Body of pancreas (tissue), 4 donors: Measurements from ENCODE around the gene TRA2B. TPM values are rescaled to one million over a fixed set of nuclear protein-coding genes. Genes with fewer than 3 reads are reported as not detected.

Experiments
- ATAC-seq: fragments of 150-250 bp; one replicate; pipeline ENCODE4 v1.9.1; 2016
- DNase-seq, 4 donors: peaks; one replicate each; pipeline ENCODE4 v3.0.0-alpha.2; 2019
- H3K27ac ChIP-seq, 4 donors: fragments of 200-600 bp; sonication (generic); 1 replicate in 3 of 4; 2 replicates in 1 of 4; pipeline versions ENCODE4 v1.5.1 to v1.6.1; 2016 to 2019; ENCODE audit warnings: mild to moderate bottlenecking in 1 of 4, mixed read lengths in 1 of 4, moderate library complexity in 1 of 4
- H3K27me3 ChIP-seq, 2 donors: fragments of 200-600 bp; sonication (generic); one replicate each; pipeline ENCODE4 v1.6.0; 2016; ENCODE audit warnings: mild to moderate bottlenecking in 1 of 2
- H3K36me3 ChIP-seq, 2 donors: fragments of 200-600 bp; sonication (generic); replicated peaks in 1 of 2; 2 replicates each; pipeline ENCODE4 v1.5.1; 2016; ENCODE audit warnings: low read depth in 2 of 2; ENCODE audit not compliant: insufficient read depth in 1 of 2
- H3K4me1 ChIP-seq: fragments of 200-600 bp; sonication (generic); one replicate; pipeline ENCODE4 v1.6.0; 2016
- H3K4me3 ChIP-seq, 2 donors: fragments of 200-600 bp; sonication (generic); 1 replicate in 1 of 2; 2 replicates in 1 of 2; pipeline ENCODE4 v1.5.1; 2016 to 2019
- H3K9me3 ChIP-seq, 3 donors: fragments of 200-600 bp; sonication (generic); 1 replicate in 2 of 3; 2 replicates in 1 of 3; pipeline ENCODE4 v1.5.1; 2016
- CTCF ChIP-seq, 7 experiments: fragments of 450-650 bp in 4 of 7; fragments of 200-600 bp in 3 of 7; sonication (generic) in 3 of 7; IDR thresholded peaks; one replicate each; pipeline ENCODE4 v1.5.1; 2016 to 2019; ENCODE audit warnings: antibody characterized with exemption in 7 of 7
- POLR2A ChIP-seq, 3 donors: fragments of 450-650 bp; IDR thresholded peaks; one replicate each; pipeline ENCODE4 v1.6.1; 2016; ENCODE audit warnings: antibody characterized with exemption in 3 of 3, mild to moderate bottlenecking in 2 of 3
- WGBS, 2 donors: methylation state at CpG; one replicate each; pipeline ENCODE4 v1.1.5; 2017; 5-methylcytosine and 5-hydroxymethylcytosine counted together
- intact Hi-C: fragments of 100-400 bp; cut with DNase I; formaldehyde crosslinking; loops from one replicate; pipeline ENCODE4 v1.15.1; 2023
- total RNA-seq, 2 donors: library from RNA; depleted of rRNA; stranded (reverse); fragments of >200 nt; gene quantifications; one replicate each; pipeline ENCODE4 v1.1.0, GENCODE V29; 2016

TRA2B gene
- total RNA-seq, 2 donors from 2014 or later: 74.2 to 323 TPM

- no peak overlapping the region for H3K27ac ChIP-seq
- TF ChIP-seq POLR2A (IDR thresholded peaks at IDR 0.05) (no peak), CTCF (IDR thresholded peaks at IDR 0.05) (no peak)
- ATAC-seq (no peak), DNase-seq (no peak)
- no peaks in the 10 kb centered on the region for H3K27me3 ChIP-seq
- intact Hi-C loops: no loop called here
- H3K4me1 ChIP-seq: no peaks in the 10 kb centered on the region
- H3K4me3 ChIP-seq: no peak overlapping the region
- no peaks in the 10 kb centered on the region for H3K36me3 ChIP-seq
- 78 to 80% methylated on average over 7 of the region's 7 CpGs for WGBS, 2 donors
- H3K9me3 ChIP-seq: no peaks in the 10 kb centered on the region
These were observed 57.2 kb downstream of the TRA2B start for GRCh38 chr3:185880600-185880999.

GRCh38 chr3:185878920-185879319, 58.9 kb downstream of the TRA2B start:
- H3K4me1 ChIP-seq: no peaks in the 10 kb centered on the region
- WGBS, 2 donors: 73 to 74% methylated on average over 5 of the region's 5 CpGs
- no peaks in the 10 kb centered on the region for H3K9me3 ChIP-seq
- no peak for TF ChIP-seq POLR2A (IDR thresholded peaks at IDR 0.05)
- no peak for TF ChIP-seq CTCF (IDR thresholded peaks at IDR 0.05)
- H3K36me3 ChIP-seq: no peaks in the 10 kb centered on the region
- intact Hi-C loops: no loop called here
- H3K4me3 ChIP-seq: no peak overlapping the region
- DNase-seq: no peak
- H3K27me3 ChIP-seq: no peaks in the 10 kb centered on the region
- no peak for ATAC-seq
- no peak overlapping the region for H3K27ac ChIP-seq

GRCh38 chr3:185874119-185874518, 63.7 kb downstream of the TRA2B start:
- Histone ChIP-seq H3K4me1 (no peaks in the 10 kb centered on the region), H3K9me3 (no peaks in the 10 kb centered on the region), H3K27ac (no peak overlapping the region), H3K36me3 (no peaks in the 10 kb centered on the region), H3K4me3 (no peak overlapping the region), H3K27me3 (no peaks in the 10 kb centered on the region)
- DNase-seq: no peak
- WGBS, 2 donors: 46 to 58% methylated on average over 9 of the region's 9 CpGs
- TF ChIP-seq CTCF (IDR thresholded peaks at IDR 0.05) (no peak), POLR2A (IDR thresholded peaks at IDR 0.05) (no peak)
- intact Hi-C loops: no loop called here
- ATAC-seq: no peak

GRCh38 chr3:185867650-185868049, 70.2 kb downstream of the TRA2B start:
- Histone ChIP-seq H3K27me3 (no peaks in the 10 kb centered on the region), H3K27ac (no peak overlapping the region), H3K36me3 (no peaks in the 10 kb centered on the region), H3K4me3 (no peak overlapping the region), H3K4me1 (no peaks in the 10 kb centered on the region), H3K9me3 (no peaks in the 10 kb centered on the region)
- intact Hi-C loops: no loop called here
- no peak for DNase-seq
- ATAC-seq: no peak
- 86 to 97% methylated on average over 2 of the region's 2 CpGs for WGBS, 2 donors
- TF ChIP-seq POLR2A (IDR thresholded peaks at IDR 0.05) (no peak), CTCF (IDR thresholded peaks at IDR 0.05) (no peak)

- Histone ChIP-seq H3K27me3 (no peaks in the 10 kb centered on the region), H3K36me3 (no peaks in the 10 kb centered on the region), H3K4me3 (no peak overlapping the region), H3K9me3 (no peaks in the 10 kb centered on the region), H3K27ac (no peak overlapping the region), H3K4me1 (no peaks in the 10 kb centered on the region)
- intact Hi-C loops: no loop called here
- ATAC-seq (no peak), DNase-seq (no peak)
- TF ChIP-seq CTCF (IDR thresholded peaks at IDR 0.05): no peak
These were observed 70.8 kb downstream of the TRA2B start for GRCh38 chr3:185866995-185867394.
